DND-41 (cell line): Measurements from ENCODE around the gene APBB1IP.

Experiments used
- ATAC-seq: fragments of 200-7000 bp; cut with Tn5 transposase; 3 replicates; pipeline ENCODE4 v1.9.1; 2021; ENCODE audit warnings: low read depth; ENCODE audit not compliant: insufficient read depth
- DNase-seq: peaks from one replicate; pipeline ENCODE4 v3.0.0-alpha.2; 2020
- H2AFZ ChIP-seq: 2 replicates; pipeline ENCODE4 v1.6.0; 2012; ENCODE audit warnings: low read depth, low read length
- H3K27ac ChIP-seq: 2 replicates; pipeline ENCODE4 v1.5.1; 2012; ENCODE audit warnings: low read length, inconsistent platforms
- H3K27me3 ChIP-seq: fragments of 200-600 bp; sonication (generic); 2 replicates; pipeline ENCODE4 v1.6.0; 2012; ENCODE audit warnings: low read length, mild to moderate bottlenecking, inconsistent platforms; ENCODE audit not compliant: insufficient read depth, poor library complexity
- H3K36me3 ChIP-seq: 2 replicates; pipeline ENCODE4 v1.5.1; 2012; ENCODE audit warnings: low read length, inconsistent platforms; ENCODE audit not compliant: insufficient read depth
- H3K4me1 ChIP-seq: 2 replicates; pipeline ENCODE4 v1.5.1; 2012; ENCODE audit warnings: mild to moderate bottlenecking, low read length; ENCODE audit not compliant: insufficient read depth
- H3K4me2 ChIP-seq: 2 replicates; pipeline ENCODE4 v1.6.0; 2012; ENCODE audit warnings: mild to moderate bottlenecking, moderate library complexity, low read length, inconsistent platforms; ENCODE audit not compliant: insufficient read depth
- H3K4me3 ChIP-seq, 2 experiments: fragments of 200-600 bp in 1 of 2; shearing (Covaris generic) in 1 of 2; 2 replicates each; pipeline ENCODE4 v1.5.1; 2012 to 2016; ENCODE audit warnings: inconsistent platforms in 2 of 2, low read length in 2 of 2, mild to moderate bottlenecking in 2 of 2, low read depth in 1 of 2, moderate library complexity in 1 of 2
- H3K79me2 ChIP-seq: 2 replicates; pipeline ENCODE4 v1.6.0; 2012; ENCODE audit warnings: low read length, inconsistent platforms; ENCODE audit not compliant: insufficient read depth
- H3K9ac ChIP-seq: 2 replicates; pipeline ENCODE4 v1.6.0; 2012; ENCODE audit warnings: low read depth, mild to moderate bottlenecking, inconsistent platforms, low read length, moderate library complexity
- H3K9me3 ChIP-seq: 2 replicates; pipeline ENCODE4 v1.5.1; 2012; ENCODE audit warnings: low read length, moderate library complexity, mild to moderate bottlenecking, inconsistent platforms; ENCODE audit not compliant: insufficient read depth, severe bottlenecking
- H4K20me1 ChIP-seq: 2 replicates; pipeline ENCODE4 v1.6.0; 2012; ENCODE audit warnings: low read length; ENCODE audit not compliant: insufficient read depth
- CTCF ChIP-seq: IDR thresholded peaks from 2 replicates; pipeline ENCODE4 v1.5.1; 2012; ENCODE audit warnings: borderline replicate concordance, low read length, moderate library complexity, mild to moderate bottlenecking; ENCODE audit not compliant: poor library complexity, severe bottlenecking; ENCODE audit errors: extremely low read depth
- EZH2 ChIP-seq: IDR thresholded peaks from 3 replicates; pipeline ENCODE4 v1.6.1; 2012; ENCODE audit warnings: borderline replicate concordance, low read depth, mild to moderate bottlenecking, moderate library complexity, low read length, inconsistent platforms; ENCODE audit not compliant: severe bottlenecking

Gene APBB1IP

GRCh38 chr10:26505491-26505890 is 67.3 kb downstream of the APBB1IP start:
- Histone ChIP-seq H3K4me2 (no peak overlapping the region), H2AFZ (no peak overlapping the region), H3K9me3 (no peaks in the 10 kb centered on the region), H3K9ac (no peak overlapping the region), H3K79me2 (no peaks in the 10 kb centered on the region), H3K36me3 (peaks cover 92% of the 10 kb centered on the region), H3K4me1 (no peaks in the 10 kb centered on the region), H3K27ac (0 out of 2 replicates have a peak overlapping the region, but pooled peaks have one; percentile 10), H3K27me3 (no peaks in the 10 kb centered on the region), H3K4me3 (no peak overlapping the region), H4K20me1 (no peaks in the 10 kb centered on the region; the same call in 1 of the 2 replicates)
- ATAC-seq (no peak), DNase-seq (no peak)
- TF ChIP-seq CTCF, result no peak
- TF ChIP-seq EZH2, result no peak

GRCh38 chr10:26506736-26507135 is 68.6 kb downstream of the APBB1IP start:
- no peaks in the 10 kb centered on the region for H3K79me2 ChIP-seq
- no peaks in the 10 kb centered on the region for H3K27me3 ChIP-seq
- no peak overlapping the region for H3K4me3 ChIP-seq
- ATAC-seq, result no peak
- no peaks in the 10 kb centered on the region for H4K20me1 ChIP-seq
- no peak for DNase-seq
- no peak overlapping the region for H2AFZ ChIP-seq
- no peak overlapping the region for H3K4me2 ChIP-seq
- peaks cover 92% of the 10 kb centered on the region for H3K36me3 ChIP-seq
- no peaks in the 10 kb centered on the region for H3K9me3 ChIP-seq
- no peak for TF ChIP-seq EZH2
- no peak for TF ChIP-seq CTCF
- H3K4me1 ChIP-seq, result no peaks in the 10 kb centered on the region
- no peak overlapping the region for H3K9ac ChIP-seq
- H3K27ac ChIP-seq, result peak overlapping the region; percentile 44

GRCh38 chr10:26507441-26507840 is 69.3 kb downstream of the APBB1IP start:
- Histone ChIP-seq H3K9me3 (no peaks in the 10 kb centered on the region), H3K36me3 (peaks cover 92% of the 10 kb centered on the region), H3K4me2 (no peak overlapping the region), H3K9ac (no peak overlapping the region), H3K27ac (no peak overlapping the region), H4K20me1 (no peaks in the 10 kb centered on the region), H3K4me1 (no peaks in the 10 kb centered on the region), H3K4me3 (no peak overlapping the region), H3K27me3 (no peaks in the 10 kb centered on the region), H2AFZ (no peak overlapping the region), H3K79me2 (no peaks in the 10 kb centered on the region)
- no peak for TF ChIP-seq CTCF
- TF ChIP-seq EZH2, result no peak
- ATAC-seq, result no peak
- DNase-seq, result no peak

GRCh38 chr10:26508016-26508415 is 69.9 kb downstream of the APBB1IP start:
- no peak for ATAC-seq
- Histone ChIP-seq H3K27me3 (no peaks in the 10 kb centered on the region), H3K79me2 (no peaks in the 10 kb centered on the region), H3K4me1 (no peaks in the 10 kb centered on the region), H3K27ac (no peak overlapping the region), H3K4me2 (no peak overlapping the region), H3K9ac (no peak overlapping the region), H4K20me1 (no peaks in the 10 kb centered on the region), H3K36me3 (peaks cover 92% of the 10 kb centered on the region), H3K9me3 (no peaks in the 10 kb centered on the region), H3K4me3 (no peak overlapping the region), H2AFZ (no peak overlapping the region)
- DNase-seq, result no peak
- TF ChIP-seq EZH2 (no peak), CTCF (no peak)
